HepG2 (cell line): ENCODE measurements around the gene SIT1. TPM values are rescaled to one million over a fixed set of nuclear protein-coding genes. Genes with fewer than 3 reads are reported as not detected.

Experiments used
- ATAC-seq: fragments of 200-7000 bp; cut with Tn5 transposase; 3 replicates; pipeline ENCODE4 v1.9.1; 2020; ENCODE audit warnings: mild to moderate bottlenecking, moderate library complexity
- BruUV-seq: library from RNA; stranded (reverse); fragments of 400-500 nt; replicated peaks from 2 replicates; lab custom pipeline; 2021; lab: Mats Ljungman, UMichigan
- CTCF ChIA-PET: fragments of 300-600 bp; formaldehyde crosslinking; extraction: SDS; loops from one replicate; lab custom pipeline; 2021; ENCODE audit warnings: low total read pairs, inconsistent platforms, low intra/inter-chr PET ratio; lab: Yijun Ruan, JAX
- POLR2A ChIA-PET: fragments of 350-600 bp; sonication (Branson Sonifier 250); formaldehyde crosslinking; loops from one replicate; lab custom pipeline; 2020; ENCODE audit warnings: antibody characterized with exemption, inconsistent platforms; lab: Yijun Ruan, JAX
- DNase-seq: peaks from one replicate; pipeline ENCODE4 v3.0.0-alpha.2; 2015; ENCODE audit warnings: low spot score
- FAIRE-seq: peaks from 3 replicates; lab custom pipeline; 2011; peaks lifted over from hg19 to GRCh38; lab: Jason Lieb, UNC
- H2AFZ ChIP-seq: one replicate; pipeline ENCODE4 v1.6.1; 2011; ENCODE audit warnings: low read length, inconsistent platforms
- H3K27ac ChIP-seq: fragments of 300-600 bp; 3 replicates; pipeline ENCODE4 v1.8.0; 2011; ENCODE audit warnings: mixed run types, mild to moderate bottlenecking, mixed read lengths, low read length, inconsistent platforms; ENCODE audit not compliant: insufficient read depth; ENCODE audit errors: extremely low read length
- H3K27me3 ChIP-seq, 2 experiments: fragments of 200-600 bp in 1 of 2; 2 replicates in 1 of 2; 3 replicates in 1 of 2; pipeline versions ENCODE4 v1.6.0 to v1.8.0; 2011; ENCODE audit warnings: low read length in 2 of 2, mild to moderate bottlenecking in 2 of 2, moderate library complexity in 2 of 2, inconsistent platforms in 1 of 2; ENCODE audit not compliant: insufficient read depth in 2 of 2, control insufficient read depth in 1 of 2
- H3K36me3 ChIP-seq, 2 experiments: fragments of 200-600 bp in 1 of 2; replicated peaks in 1 of 2; 2 replicates in 1 of 2; 3 replicates in 1 of 2; pipeline versions ENCODE4 v1.5.1 to v1.8.0; 2011; ENCODE audit warnings: low read length in 2 of 2, inconsistent platforms in 1 of 2; ENCODE audit not compliant: insufficient read depth in 2 of 2, control insufficient read depth in 1 of 2
- H3K4me1 ChIP-seq: 2 replicates; pipeline ENCODE4 v1.5.1; 2012; ENCODE audit warnings: low read length, inconsistent platforms; ENCODE audit not compliant: insufficient read depth
- H3K4me2 ChIP-seq: 2 replicates; pipeline ENCODE4 v1.6.0; 2011; ENCODE audit warnings: low read depth, low read length, inconsistent platforms
- H3K4me3 ChIP-seq, 3 experiments: fragments of 200-600 bp in 1 of 3; sonication (generic), shearing (Covaris generic) in 1 of 3; replicated peaks in 1 of 3; 2 replicates each; pipeline ENCODE4 v1.5.1; 2011 to 2016; ENCODE audit warnings: low read length in 3 of 3, inconsistent platforms in 2 of 3, low read depth in 2 of 3, mild to moderate bottlenecking in 2 of 3, control low read depth in 1 of 3, mixed read lengths in 1 of 3; ENCODE audit not compliant: insufficient read depth in 1 of 3
- H3K79me2 ChIP-seq: one replicate; pipeline ENCODE4 v1.6.1; 2011; ENCODE audit warnings: low read length, inconsistent platforms; ENCODE audit not compliant: insufficient read depth
- H3K9ac ChIP-seq: 2 replicates; pipeline ENCODE4 v1.6.0; 2011; ENCODE audit warnings: mild to moderate bottlenecking, low read depth, low read length, inconsistent platforms; ENCODE audit not compliant: insufficient read depth
- H3K9me3 ChIP-seq: 2 replicates; pipeline ENCODE4 v1.5.1; 2012; ENCODE audit warnings: mild to moderate bottlenecking, low read length
- H4K20me1 ChIP-seq: 2 replicates; pipeline ENCODE4 v1.6.0; 2011; ENCODE audit warnings: inconsistent platforms, mild to moderate bottlenecking, low read length, moderate library complexity; ENCODE audit not compliant: insufficient read depth
- ATF7 ChIP-seq, 2 experiments: fragments of 450-650 bp in 1 of 2; sonication (generic) in 1 of 2; formaldehyde crosslinking in 1 of 2; IDR thresholded peaks; 2 replicates each; pipeline versions ENCODE4 v1.4.0 to v1.6.1; 2016 to 2020; ENCODE audit warnings: antibody characterized with exemption in 1 of 2, mild to moderate bottlenecking in 1 of 2, missing genetic modification reagents in 1 of 2
- PCBP2 ChIP-seq: fragments of 200-400 bp; formaldehyde crosslinking; optimal IDR thresholded peaks from 2 replicates; pipeline ENCODE3; 2018; ENCODE audit warnings: low read length, low read depth; ENCODE audit not compliant: poor library complexity, severe bottlenecking
- ZNF251 ChIP-seq: sonication (generic); formaldehyde crosslinking; IDR thresholded peaks from 2 replicates; pipeline ENCODE4 v1.9.0; 2021; ENCODE audit warnings: mild to moderate bottlenecking, missing genetic modification reagents
- ZNF263 ChIP-seq: sonication (generic); formaldehyde crosslinking; IDR thresholded peaks from 2 replicates; pipeline ENCODE4 v1.4.0; 2020; ENCODE audit warnings: missing genetic modification reagents
- WGBS: methylation state at CpG from one replicate; pipeline ENCODE4 v1.1.6; 2017; ENCODE audit warnings: low lambda C conversion rate; 5-methylcytosine and 5-hydroxymethylcytosine counted together
- in situ Hi-C: cut with HindIII; loops from 2 replicates; pipeline ENCODE4 v1.10.0; 2017; ENCODE audit warnings: low pct_unique_long_range_greater_than_20kb; ENCODE audit not compliant: extremely low pct_ligation_motif_present
- intact Hi-C: fragments of 100-400 bp; cut with micrococcal nuclease; formaldehyde crosslinking; loops from one replicate; pipeline ENCODE4 v1.10.0; 2022; ENCODE audit not compliant: unreplicated experiment
- polyA plus RNA-seq, 8 experiments: library from polyadenylated mRNA; depleted of rRNA in 3 of 8; stranded (reverse) in 7 of 8; unstranded in 1 of 8; fragments of >200 nt; fragmentation: Illumina TruSeq in 4 of 8; extraction: Trizol in 4 of 8; gene quantifications; 2 replicates each; pipeline versions ENCODE4 v1.2.1 to v1.2.3, GENCODE V29; 2011 to 2016; ENCODE audit warnings: low read depth in 4 of 8, missing spikeins in 1 of 8, mixed read lengths in 1 of 8; ENCODE audit not compliant: insufficient read depth in 1 of 8
- total RNA-seq, 5 experiments: library from RNA; depleted of rRNA; stranded (reverse); fragments of >200 nt; fragmentation: Illumina TruSeq; extraction: Trizol; gene quantifications; 2 replicates each; pipeline ENCODE4 v1.2.3, GENCODE V29; 2016; ENCODE audit warnings: low read depth in 1 of 5
- TF ChIP-seq, protein P1 (sequence below): sonication (generic); formaldehyde crosslinking; IDR thresholded peaks from 2 replicates; pipeline ENCODE4 v1.4.0; 2020; ENCODE audit warnings: mild to moderate bottlenecking, missing genetic modification reagents

SIT1 gene
- total and polyA plus RNA-seq, 2 of the 13 experiments (the other 11 are each of a cell fraction or from before 2014, with no cell fraction given) = 0.09 to 6.7 TPM

GRCh38 chr9:35687306-35687705 lies 36.6 kb upstream of the SIT1 start (continued):
- TF ChIP-seq, protein P1, sequence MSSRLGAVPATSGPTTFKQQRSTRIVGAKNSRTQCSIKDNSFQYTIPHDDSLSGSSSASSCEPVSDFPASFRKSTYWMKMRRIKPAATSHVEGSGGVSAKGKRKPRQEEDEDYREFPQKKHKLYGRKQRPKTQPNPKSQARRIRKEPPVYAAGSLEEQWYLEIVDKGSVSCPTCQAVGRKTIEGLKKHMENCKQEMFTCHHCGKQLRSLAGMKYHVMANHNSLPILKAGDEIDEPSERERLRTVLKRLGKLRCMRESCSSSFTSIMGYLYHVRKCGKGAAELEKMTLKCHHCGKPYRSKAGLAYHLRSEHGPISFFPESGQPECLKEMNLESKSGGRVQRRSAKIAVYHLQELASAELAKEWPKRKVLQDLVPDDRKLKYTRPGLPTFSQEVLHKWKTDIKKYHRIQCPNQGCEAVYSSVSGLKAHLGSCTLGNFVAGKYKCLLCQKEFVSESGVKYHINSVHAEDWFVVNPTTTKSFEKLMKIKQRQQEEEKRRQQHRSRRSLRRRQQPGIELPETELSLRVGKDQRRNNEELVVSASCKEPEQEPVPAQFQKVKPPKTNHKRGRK = no peak
- no peak for TF ChIP-seq PCBP2

GRCh38 chr9:35686222-35687203 lies 35.8 kb upstream of the SIT1 start:
- TF ChIP-seq ZNF263 (CRISPR knock-in tag) (0 out of 2 replicates have a peak, but pooled peaks have one; percentile 18), ATF7 (IDR thresholded peaks at IDR 0.05) (0 out of 2 replicates have a peak, but pooled peaks have one; percentile 19), ATF7 (CRISPR knock-in tag; IDR thresholded peaks at IDR 0.05) (no peak), ZNF251 (no peak)
- TF ChIP-seq, all 625 proteins: peak for 2
- Histone ChIP-seq H3K36me3 (no peaks in the 10 kb centered on the region), H3K4me3 (no peak overlapping the region), H3K27ac (no peak overlapping the region), H3K27me3 (no peaks in the 10 kb centered on the region), H3K9ac (no peak overlapping the region), H3K79me2 (no peaks in the 10 kb centered on the region), H3K4me1 (peaks cover 60% of the 10 kb centered on the region), H4K20me1 (no peaks in the 10 kb centered on the region), H2AFZ (no peak overlapping the region), H3K9me3 (no peaks in the 10 kb centered on the region), H3K4me2 (no peak overlapping the region; the same call in 1 of the 2 replicates)
- intact Hi-C loops = no loop called here
- CTCF ChIA-PET = no interaction called here
- peak; percentile 18 for FAIRE-seq
- no peak for DNase-seq
- ATAC-seq = peak; percentile 41
- no TSS peak for BruUV-seq
- WGBS = 66% methylated on average over 10 of the region's 11 CpGs
- in situ Hi-C loops = no loop called here
- POLR2A ChIA-PET = interaction anchor here (0.6 to 6.1 kb wide), 2 partner anchors 27 to 82 kb away, joined by 4 to 68 read pairs; partner anchors contain the start of genes CCDC107 and RMRP
